K562 (cell line): ENCODE data around the gene HINT3.

ENCODE experiments used
- CBFA2T3 ChIP-seq: fragments of 450-650 bp; IDR thresholded peaks from 2 replicates; pipeline ENCODE4 v1.6.1; 2017
- CTCF ChIP-seq, 3 experiments: IDR thresholded peaks in 2 of 3; conservative IDR thresholded peaks in 1 of 3; 2 replicates each; pipeline ENCODE4 v1.5.1; 2011 to 2012; ENCODE audit warnings: low read length in 3 of 3, mild to moderate bottlenecking in 3 of 3, control low read depth in 2 of 3, improper control_type of control experiment in 1 of 3, inconsistent platforms in 1 of 3, low read depth in 1 of 3, mixed read lengths in 1 of 3, moderate library complexity in 1 of 3; ENCODE audit not compliant: insufficient read depth in 2 of 3
- E2F4 ChIP-seq: sonication (generic); formaldehyde crosslinking; IDR thresholded peaks from 2 replicates; pipeline ENCODE4 v1.8.0; 2022; ENCODE audit warnings: mild to moderate bottlenecking, low read depth, missing genetic modification reagents
- EHMT2 ChIP-seq: fragments of 450-650 bp; IDR thresholded peaks from 2 replicates; pipeline ENCODE4 v1.6.1; 2018; ENCODE audit warnings: antibody characterized with exemption
- EZH2 ChIP-seq: IDR thresholded peaks from 2 replicates; pipeline ENCODE4 v1.6.1; 2012; ENCODE audit warnings: low read depth, mild to moderate bottlenecking, inconsistent platforms, low read length, borderline replicate concordance
- HNRNPK ChIP-seq: fragments of 200-400 bp; formaldehyde crosslinking; IDR thresholded peaks from one replicate; pipeline ENCODE4 v1.6.1; 2018; ENCODE audit warnings: mild to moderate bottlenecking, low read depth, low read length; ENCODE audit not compliant: poor library complexity, severe bottlenecking
- MTA1 ChIP-seq: fragments of 450-650 bp; IDR thresholded peaks from 2 replicates; pipeline ENCODE4 v1.6.1; 2017; ENCODE audit warnings: borderline replicate concordance
- POLR2AphosphoS5 ChIP-seq: IDR thresholded peaks from 2 replicates; pipeline ENCODE4 v1.6.1; 2011; ENCODE audit warnings: mild to moderate bottlenecking, low read depth, low read length, moderate library complexity; ENCODE audit not compliant: control insufficient read depth, insufficient read depth
- RBM34 ChIP-seq: fragments of 200-400 bp; formaldehyde crosslinking; IDR thresholded peaks from 2 replicates; pipeline ENCODE4 v1.6.1; 2018; ENCODE audit warnings: low read length, borderline replicate concordance; ENCODE audit not compliant: insufficient read depth
- SIX5 ChIP-seq, 2 experiments: IDR thresholded peaks; 2 replicates each; pipeline ENCODE4 v1.6.1; 2011; ENCODE audit warnings: low read length in 2 of 2, borderline replicate concordance in 1 of 2, low read depth in 1 of 2, mild to moderate bottlenecking in 1 of 2, moderate library complexity in 1 of 2; ENCODE audit not compliant: insufficient read depth in 1 of 2
- SMAD4 ChIP-seq: fragments of 250-450 bp; sonication (Bioruptor Pico); conservative IDR thresholded peaks from 2 replicates; pipeline ENCODE4 v1.8.0; 2021; ENCODE audit warnings: inconsistent platforms, mild to moderate bottlenecking, moderate library complexity
- SMARCC2 ChIP-seq: fragments of 450-650 bp; IDR thresholded peaks from 2 replicates; pipeline ENCODE4 v1.6.1; 2017; ENCODE audit warnings: antibody characterized with exemption, moderate library complexity, mild to moderate bottlenecking, low read depth
- TCF7L2 ChIP-seq: fragments of 150-350 bp; IDR thresholded peaks from 2 replicates; pipeline ENCODE4 v1.6.1; 2016; ENCODE audit warnings: low read depth, mild to moderate bottlenecking, low read length, moderate library complexity
- ZNF23 ChIP-seq: fragments of 250-450 bp; sonication (Bioruptor Pico); IDR thresholded peaks from 2 replicates; pipeline ENCODE4 v1.4.0; 2020; ENCODE audit warnings: mild to moderate bottlenecking

- TF ChIP-seq POLR2AphosphoS5 (no peak), E2F4 (CRISPR knock-in tag) (no peak), TCF7L2 (no peak), RBM34 (no peak), CBFA2T3 (no peak), CTCF (IDR thresholded peaks at IDR 0.05 in 2 of 3, conservative IDR thresholded peaks at IDR 0.05 in 1 of 3; ENCODE audit: insufficient read depth in 2 of 3, low read depth in 1 of 3, low read length in 3 of 3) (no peak), SMAD4 (CRISPR knock-in tag) (no peak), MTA1 (no peak), SMARCC2 (no peak), SIX5 (IDR thresholded peaks at IDR 0.05; ENCODE audit: borderline replicate concordance in 1 of 2, insufficient read depth in 1 of 2, low read depth in 1 of 2, low read length in 2 of 2) (no peak), EHMT2 (no peak), ZNF23 (no peak), HNRNPK (no peak), EZH2 (no peak)
These were observed 17.5 kb upstream of the HINT3 start for GRCh38 chr6:125939026-125939425.
